GM21447 (cell line): Measurements from ENCODE around the gene ARPC5L.

Experiments
- ATAC-seq: cut with Tn5 transposase; IDR thresholded peaks from one replicate; pipeline ENCODE4 v1.9.1; 2021; ENCODE audit not compliant: unreplicated experiment

Gene ARPC5L

DNA sequence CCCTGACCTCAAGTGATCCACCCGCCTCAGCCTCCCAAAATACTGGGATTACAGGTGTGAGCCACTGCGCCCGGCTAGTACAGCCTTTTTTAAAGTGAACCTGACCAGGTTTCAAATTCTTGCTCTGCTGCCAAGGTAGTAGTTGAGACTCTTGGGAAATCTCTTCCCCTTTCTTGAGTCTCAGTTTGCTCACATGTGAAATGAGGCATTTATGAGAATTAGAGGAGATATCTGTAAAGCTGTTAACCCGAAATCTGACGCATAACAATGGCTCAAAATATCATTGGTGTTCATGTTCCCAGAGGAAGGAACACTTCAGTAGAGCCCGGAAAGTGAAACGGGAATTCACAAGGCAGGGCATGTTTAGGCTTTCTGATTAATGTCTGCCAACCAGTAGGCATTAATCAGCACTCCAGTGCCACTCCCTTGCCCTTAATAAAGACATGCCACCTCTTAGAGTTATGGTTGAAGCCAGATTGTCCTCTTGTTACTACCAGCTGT, 1.5 kb downstream of the ARPC5L start:
- no peak for ATAC-seq

DNA sequence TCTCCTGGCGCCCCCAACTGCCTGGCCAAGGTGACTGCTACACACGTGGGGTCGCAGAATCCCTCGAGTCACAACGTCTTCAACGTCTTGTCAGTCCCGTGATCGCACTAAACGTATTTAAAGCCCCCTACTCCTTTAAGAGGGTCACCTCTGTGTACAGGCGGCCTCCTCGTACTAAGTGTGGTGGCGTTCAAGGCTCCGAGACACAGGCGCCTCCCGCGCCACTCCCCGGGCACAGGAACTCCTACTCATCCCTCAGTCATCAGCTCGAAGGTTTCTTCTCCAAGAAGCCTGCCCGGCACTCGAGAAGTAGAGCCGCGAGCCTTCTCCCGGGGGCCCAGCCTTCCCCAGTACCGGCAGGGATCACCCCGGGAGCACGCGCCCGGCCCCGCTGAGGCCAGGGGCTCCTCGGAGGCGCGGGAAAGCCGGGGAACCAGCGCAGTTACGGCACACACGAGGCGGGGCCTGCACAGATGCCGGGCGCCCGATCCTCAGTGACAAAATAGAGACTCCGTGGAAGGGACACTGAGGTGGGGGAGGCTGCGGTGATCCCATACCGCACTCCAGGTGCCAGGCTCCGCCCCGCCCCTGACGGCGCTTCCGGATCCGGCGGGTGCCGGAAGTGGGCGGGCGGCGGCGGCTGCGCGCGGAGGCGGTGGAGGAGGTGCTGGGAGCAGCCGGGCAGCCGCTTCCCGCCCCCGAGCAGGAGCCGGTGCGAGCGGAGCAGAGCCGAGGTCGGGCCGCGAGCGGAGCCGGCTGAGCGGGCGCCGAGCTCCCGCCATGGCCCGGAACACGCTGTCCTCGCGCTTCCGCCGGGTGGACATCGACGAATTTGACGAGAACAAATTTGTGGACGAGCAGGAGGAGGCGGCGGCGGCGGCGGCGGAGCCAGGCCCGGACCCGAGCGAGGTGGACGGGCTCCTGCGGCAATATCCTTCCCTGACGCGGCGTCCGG, 6.9 kb downstream of the ARPC5L start:
- peak; percentile 47 for ATAC-seq

GRCh38 chr9:124869466-124869985, 7.6 kb downstream of the ARPC5L start:
- ATAC-seq = peak; percentile 6

- peak; percentile 47 for ATAC-seq
Observed at GRCh38 chr9:124869986-124870560, 8.1 kb downstream of the ARPC5L start.

DNA sequence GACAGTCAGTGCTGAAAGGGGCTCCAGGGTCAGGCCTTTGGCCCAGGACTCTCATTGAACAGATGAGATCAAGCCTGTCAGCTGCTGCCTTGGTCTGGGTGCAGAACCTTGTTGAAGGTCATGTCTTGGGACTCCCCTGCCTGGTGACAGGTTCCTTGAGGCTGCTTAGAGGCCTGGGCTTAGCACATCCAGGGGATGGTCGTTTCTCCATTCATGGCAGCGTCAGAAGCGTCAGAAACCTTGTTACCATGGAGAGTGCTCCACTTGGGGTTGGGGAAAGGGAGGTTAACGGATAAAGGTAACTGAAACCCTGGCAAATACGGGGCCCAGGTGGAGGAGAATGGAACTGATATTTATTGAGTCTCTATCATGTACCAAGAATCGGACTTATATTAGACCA, 8.8 kb downstream of the ARPC5L start:
- ATAC-seq = no peak

DNA sequence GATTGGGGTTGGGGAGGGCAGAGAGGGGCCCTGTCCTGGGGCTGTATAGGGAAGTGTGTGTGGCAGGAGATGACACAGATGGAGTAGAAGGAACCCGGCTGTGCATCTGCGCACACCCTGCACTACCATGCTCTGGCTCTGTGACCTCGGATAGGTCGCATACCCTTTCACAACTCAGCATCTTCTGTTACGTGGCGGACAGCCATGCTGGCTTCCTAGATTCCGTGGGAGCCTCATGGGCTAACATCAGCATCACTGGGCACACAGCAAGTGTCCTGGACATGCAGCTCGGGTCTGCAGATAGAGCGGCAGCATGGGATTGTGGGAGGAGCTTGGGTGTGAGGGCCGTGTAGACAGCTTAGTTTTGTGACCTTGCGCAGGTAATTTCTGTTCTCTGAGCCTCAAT, 9.2 kb downstream of the ARPC5L start:
- no peak for ATAC-seq

DNA sequence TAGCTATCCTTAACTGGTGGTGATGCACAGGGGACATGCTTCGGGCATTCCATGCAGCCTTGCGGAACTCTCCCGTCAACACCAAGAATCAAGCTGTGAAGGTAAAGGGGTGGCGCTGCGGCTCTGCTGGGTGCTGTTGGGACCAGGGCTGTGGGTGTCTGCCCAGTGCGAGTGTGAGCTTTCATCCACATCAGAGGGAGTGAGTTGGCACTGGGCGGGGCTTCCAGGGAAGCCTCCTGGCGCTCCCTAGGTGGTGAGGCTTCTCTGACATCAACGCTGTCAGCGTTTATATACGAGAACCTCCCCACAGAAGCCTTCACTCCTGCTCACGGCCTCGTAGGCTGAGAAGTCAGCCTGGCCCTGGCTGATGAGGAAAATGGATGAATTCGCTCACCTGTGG, 11.7 kb downstream of the ARPC5L start:
- no peak for ATAC-seq

DNA sequence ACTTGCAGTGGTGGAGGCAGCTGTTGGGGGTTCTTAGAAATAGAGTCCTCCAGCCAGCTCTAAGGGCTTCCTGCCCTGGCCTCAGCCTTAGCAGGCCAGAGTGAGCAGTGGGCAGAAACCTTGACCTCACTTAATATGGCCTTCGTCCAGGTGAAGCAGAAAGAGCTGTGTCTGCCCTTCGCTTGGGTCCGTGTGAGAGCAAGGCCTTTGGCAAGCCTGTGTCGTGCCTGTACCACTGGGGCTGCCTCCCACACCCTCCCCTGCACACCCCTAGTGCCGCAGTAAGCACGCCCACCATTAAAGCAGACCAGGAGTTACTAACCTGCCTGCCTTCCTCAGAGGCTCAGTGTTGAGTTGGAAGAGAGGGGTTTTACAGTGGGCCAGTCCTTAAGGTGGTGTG, 13.6 kb downstream of the ARPC5L start:
- no peak for ATAC-seq

- no peak for ATAC-seq
Observed at GRCh38 chr9:124877021-124877782, 15.3 kb downstream of the ARPC5L start.

DNA sequence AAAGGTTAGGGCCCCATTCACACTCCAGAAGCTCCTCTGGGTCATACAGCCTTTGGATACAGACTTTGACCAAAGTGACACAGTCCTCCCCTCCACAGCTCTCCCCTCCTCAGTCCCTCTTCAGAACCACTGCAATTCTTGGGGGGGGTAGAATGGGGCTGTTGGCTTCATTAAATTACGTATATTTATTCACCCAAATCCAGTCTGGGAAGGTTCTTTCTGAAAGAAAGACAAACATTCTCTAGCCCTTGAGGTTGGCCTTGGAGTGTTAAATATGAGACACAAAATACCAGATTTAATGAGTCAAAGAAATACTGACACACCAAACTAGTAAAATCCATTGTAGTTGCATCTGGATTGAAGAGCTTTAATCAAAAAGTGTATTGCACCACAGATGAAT, 16.1 kb downstream of the ARPC5L start:
- no peak for ATAC-seq

GRCh38 chr9:124878518-124878917, 16.6 kb downstream of the ARPC5L start:
- no peak for ATAC-seq

GRCh38 chr9:124879226-124879625, 17.3 kb downstream of the ARPC5L start:
- ATAC-seq = no peak

GRCh38 chr9:124880501-124880900, 18.6 kb downstream of the ARPC5L start:
- no peak for ATAC-seq

GRCh38 chr9:124881138-124881743, 19.3 kb downstream of the ARPC5L start:
- no peak for ATAC-seq

DNA sequence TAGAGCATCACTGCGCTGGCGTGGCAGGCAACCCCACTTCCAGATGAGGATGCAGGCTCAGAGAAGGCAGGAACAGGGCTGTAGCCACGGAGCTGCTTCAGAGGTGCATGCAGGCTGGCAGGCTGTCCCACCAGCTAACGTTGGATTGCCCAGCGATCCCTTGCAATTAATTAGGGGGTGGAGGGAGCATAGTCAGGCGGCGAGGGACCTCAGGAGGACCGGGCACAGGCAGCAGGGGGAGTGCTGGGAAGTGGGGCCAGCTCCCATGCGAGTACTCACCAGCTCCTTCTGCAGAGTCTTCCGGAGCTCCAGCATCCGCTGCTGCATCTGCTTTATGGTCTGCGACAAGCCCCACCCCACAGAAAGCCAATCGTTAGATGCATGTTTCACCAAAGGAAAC, 20.3 kb downstream of the ARPC5L start:
- no peak for ATAC-seq

- no peak for ATAC-seq
Observed at GRCh38 chr9:124884376-124884775, 22.4 kb downstream of the ARPC5L start.

DNA sequence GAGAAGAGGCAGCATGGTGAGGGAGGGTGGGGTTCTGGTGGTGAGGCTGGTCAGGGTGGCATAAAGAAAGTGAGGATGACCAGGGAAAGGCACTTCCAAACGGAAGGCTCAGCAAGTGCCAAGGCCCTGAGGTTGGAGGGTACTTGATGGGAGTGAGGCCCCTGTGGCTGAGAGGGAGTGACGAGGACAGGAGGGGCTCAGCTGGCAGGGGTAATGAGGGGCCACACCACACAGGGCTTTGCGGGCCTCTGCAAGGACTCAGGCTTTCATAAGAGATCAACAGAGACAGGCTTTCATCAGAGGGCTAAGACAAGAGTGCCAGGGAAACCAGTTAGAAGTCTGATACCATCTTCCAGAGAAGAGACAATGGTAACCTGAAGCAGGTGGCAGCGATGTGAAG, 23.6 kb downstream of the ARPC5L start:
- no peak for ATAC-seq

GRCh38 chr9:124886461-124886860, 24.5 kb downstream of the ARPC5L start:
- ATAC-seq = no peak

- ATAC-seq = no peak
Observed at GRCh38 chr9:124886866-124887492, 25.0 kb downstream of the ARPC5L start.

- ATAC-seq = no peak
Observed at GRCh38 chr9:124887832-124888231, 25.9 kb downstream of the ARPC5L start.
